Suprapubic skin (tissue), 4 donors: ENCODE measurements around the gene FRMD4A.

ENCODE experiments used
- POLR2A ChIP-seq, 2 donors: fragments of 450-650 bp; IDR thresholded peaks; one replicate each; pipeline ENCODE4 v1.6.1; 2017; ENCODE audit warnings: antibody characterized with exemption in 2 of 2, mild to moderate bottlenecking in 2 of 2, moderate library complexity in 2 of 2
- POLR2AphosphoS5 ChIP-seq, 3 donors: sonication (generic); formaldehyde crosslinking; IDR thresholded peaks; one replicate each; pipeline ENCODE4 v1.6.1; 2017; ENCODE audit warnings: antibody characterized with exemption in 3 of 3
- TF ChIP-seq, protein P1 (sequence below), 2 donors: fragments of 200-600 bp in 1 of 2; fragments of 450-650 bp in 1 of 2; sonication (generic) in 1 of 2; IDR thresholded peaks; one replicate each; pipeline ENCODE4 v1.5.1; 2016 to 2019; ENCODE audit warnings: antibody characterized with exemption in 2 of 2, mild to moderate bottlenecking in 1 of 2, moderate library complexity in 1 of 2

DNA sequence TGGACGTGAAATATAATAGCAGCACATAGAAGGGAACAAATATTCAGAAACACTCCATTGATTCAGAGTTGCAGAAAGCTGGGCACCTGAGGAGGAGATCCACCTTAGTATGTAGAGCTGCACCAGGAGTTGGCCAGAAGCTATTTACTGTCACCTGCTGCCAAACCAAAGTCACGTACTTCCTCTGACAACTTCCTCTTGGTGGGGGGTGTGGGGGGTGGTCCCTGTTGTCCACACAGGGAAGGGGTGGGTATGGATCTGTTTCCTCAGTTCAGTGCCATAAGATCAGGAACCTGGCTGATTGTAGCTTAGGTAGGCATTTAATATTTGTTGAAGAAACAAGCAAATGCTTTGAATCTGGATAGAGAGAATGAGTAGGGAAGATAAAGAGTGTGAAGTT lies 264.6 kb downstream of the FRMD4A start:
- TF ChIP-seq, protein P1, sequence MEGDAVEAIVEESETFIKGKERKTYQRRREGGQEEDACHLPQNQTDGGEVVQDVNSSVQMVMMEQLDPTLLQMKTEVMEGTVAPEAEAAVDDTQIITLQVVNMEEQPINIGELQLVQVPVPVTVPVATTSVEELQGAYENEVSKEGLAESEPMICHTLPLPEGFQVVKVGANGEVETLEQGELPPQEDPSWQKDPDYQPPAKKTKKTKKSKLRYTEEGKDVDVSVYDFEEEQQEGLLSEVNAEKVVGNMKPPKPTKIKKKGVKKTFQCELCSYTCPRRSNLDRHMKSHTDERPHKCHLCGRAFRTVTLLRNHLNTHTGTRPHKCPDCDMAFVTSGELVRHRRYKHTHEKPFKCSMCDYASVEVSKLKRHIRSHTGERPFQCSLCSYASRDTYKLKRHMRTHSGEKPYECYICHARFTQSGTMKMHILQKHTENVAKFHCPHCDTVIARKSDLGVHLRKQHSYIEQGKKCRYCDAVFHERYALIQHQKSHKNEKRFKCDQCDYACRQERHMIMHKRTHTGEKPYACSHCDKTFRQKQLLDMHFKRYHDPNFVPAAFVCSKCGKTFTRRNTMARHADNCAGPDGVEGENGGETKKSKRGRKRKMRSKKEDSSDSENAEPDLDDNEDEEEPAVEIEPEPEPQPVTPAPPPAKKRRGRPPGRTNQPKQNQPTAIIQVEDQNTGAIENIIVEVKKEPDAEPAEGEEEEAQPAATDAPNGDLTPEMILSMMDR (IDR thresholded peaks at IDR 0.05): no peak
- TF ChIP-seq POLR2AphosphoS5 (IDR thresholded peaks at IDR 0.05) (no peak), POLR2A (IDR thresholded peaks at IDR 0.05) (no peak)
